HCT116 (cell line): ENCODE data around the gene VAV2.

Source experiments
- CBX3 ChIP-seq: IDR thresholded peaks from 2 replicates; pipeline ENCODE4 v1.6.1; 2012; ENCODE audit warnings: low read depth
- CTCF ChIP-seq, 3 experiments: fragments of 200-600 bp in 1 of 3; sonication (generic) in 1 of 3; IDR thresholded peaks in 2 of 3; conservative IDR thresholded peaks in 1 of 3; 2 replicates each; pipeline ENCODE4 v1.5.1; 2012 to 2017; ENCODE audit warnings: low read depth in 2 of 3, low read length in 2 of 3, antibody characterized with exemption in 1 of 3, borderline replicate concordance in 1 of 3, control low read depth in 1 of 3, mild to moderate bottlenecking in 1 of 3, mixed read lengths in 1 of 3, mixed run types in 1 of 3, moderate library complexity in 1 of 3; ENCODE audit not compliant: insufficient read depth in 1 of 3
- EGR1 ChIP-seq: IDR thresholded peaks from 2 replicates; pipeline ENCODE4 v1.6.1; 2012; ENCODE audit warnings: low read depth
- EZH2 ChIP-seq: fragments of 200-600 bp; sonication (generic); IDR thresholded peaks from 2 replicates; pipeline ENCODE4 v1.6.1; 2017; ENCODE audit warnings: antibody characterized with exemption, mixed run types
- JUND ChIP-seq: IDR thresholded peaks from 2 replicates; pipeline ENCODE4 v1.6.1; 2012
- MAX ChIP-seq: IDR thresholded peaks from 2 replicates; pipeline ENCODE4 v1.6.1; 2012
- POLR2A ChIP-seq: IDR thresholded peaks from 2 replicates; pipeline ENCODE4 v1.7.0; 2011; ENCODE audit warnings: borderline replicate concordance; ENCODE audit not compliant: insufficient read depth, insufficient read length; ENCODE audit errors: extremely low read depth
- POLR2AphosphoS5 ChIP-seq: IDR thresholded peaks from 2 replicates; pipeline ENCODE4 v1.6.1; 2011; ENCODE audit warnings: mild to moderate bottlenecking, low read depth, low read length, moderate library complexity
- REST ChIP-seq: IDR thresholded peaks from 2 replicates; pipeline ENCODE4 v1.6.1; 2012; ENCODE audit warnings: low read depth
- YY1 ChIP-seq: IDR thresholded peaks from 2 replicates; pipeline ENCODE4 v1.6.1; 2011; ENCODE audit warnings: low read length, low read depth, moderate library complexity, mild to moderate bottlenecking; ENCODE audit not compliant: insufficient replicate concordance; ENCODE audit errors: extremely low read depth

- TF ChIP-seq CTCF (IDR thresholded peaks at IDR 0.05 in 2 of 3, conservative IDR thresholded peaks at IDR 0.05 in 1 of 3; ENCODE audit: borderline replicate concordance in 1 of 3, insufficient read depth in 1 of 3, low read depth in 2 of 3, low read length in 2 of 3) (no peak), JUND (no peak), POLR2AphosphoS5 (no peak), REST (no peak), EGR1 (no peak), POLR2A (no peak), EZH2 (no peak), CBX3 (no peak), YY1 (no peak), MAX (no peak)
These were observed 67.7 kb downstream of the VAV2 start for GRCh38 chr9:133924453-133924852.
